GM23248 (cell line): ENCODE data around the gene GEMIN8.

Experiments
- EZH2 ChIP-seq: fragments of 200-600 bp; sonication (generic); IDR thresholded peaks from 2 replicates; pipeline ENCODE4 v1.6.1; 2018; ENCODE audit warnings: antibody characterized with exemption, mild to moderate bottlenecking; ENCODE audit not compliant: insufficient read depth, poor library complexity, severe bottlenecking
- EZH2phosphoT487 ChIP-seq: fragments of 200-600 bp; sonication (generic); IDR thresholded peaks from 2 replicates; pipeline ENCODE4 v1.6.1; 2018; ENCODE audit warnings: antibody characterized with exemption, moderate library complexity, mild to moderate bottlenecking, low read depth; ENCODE audit not compliant: insufficient read depth

GRCh38 chrX:14027036-14027435 lies 2.7 kb downstream of the GEMIN8 start:
- TF ChIP-seq EZH2 (no peak), EZH2phosphoT487 (no peak)
